RWPE1 (cell line): Measurements from ENCODE around the gene TMEM89.

ENCODE experiments used
- CTCF ChIA-PET: fragments of 350-600 bp; sonication (Branson Sonifier 250); formaldehyde crosslinking; extraction: SDS; loops from one replicate; lab custom pipeline; 2021; lab: Yijun Ruan, JAX
- POLR2A ChIA-PET: fragments of 400-600 bp; formaldehyde crosslinking; extraction: SDS; loops from one replicate; lab custom pipeline; 2020; ENCODE audit warnings: antibody characterized with exemption; ENCODE audit not compliant: low non-redundant PET; lab: Yijun Ruan, JAX
- DNase-seq: peaks from one replicate; pipeline ENCODE4 v3.0.0; 2012; ENCODE audit warnings: low spot score
- H3K27ac ChIP-seq: fragments of 450-650 bp; 2 replicates; pipeline ENCODE4 v1.5.1; 2017
- TF ChIP-seq, protein P1 (sequence below): fragments of 450-650 bp; conservative IDR thresholded peaks from 2 replicates; pipeline ENCODE4 v1.5.1; 2017; ENCODE audit warnings: low read depth, mild to moderate bottlenecking

Gene TMEM89

DNA sequence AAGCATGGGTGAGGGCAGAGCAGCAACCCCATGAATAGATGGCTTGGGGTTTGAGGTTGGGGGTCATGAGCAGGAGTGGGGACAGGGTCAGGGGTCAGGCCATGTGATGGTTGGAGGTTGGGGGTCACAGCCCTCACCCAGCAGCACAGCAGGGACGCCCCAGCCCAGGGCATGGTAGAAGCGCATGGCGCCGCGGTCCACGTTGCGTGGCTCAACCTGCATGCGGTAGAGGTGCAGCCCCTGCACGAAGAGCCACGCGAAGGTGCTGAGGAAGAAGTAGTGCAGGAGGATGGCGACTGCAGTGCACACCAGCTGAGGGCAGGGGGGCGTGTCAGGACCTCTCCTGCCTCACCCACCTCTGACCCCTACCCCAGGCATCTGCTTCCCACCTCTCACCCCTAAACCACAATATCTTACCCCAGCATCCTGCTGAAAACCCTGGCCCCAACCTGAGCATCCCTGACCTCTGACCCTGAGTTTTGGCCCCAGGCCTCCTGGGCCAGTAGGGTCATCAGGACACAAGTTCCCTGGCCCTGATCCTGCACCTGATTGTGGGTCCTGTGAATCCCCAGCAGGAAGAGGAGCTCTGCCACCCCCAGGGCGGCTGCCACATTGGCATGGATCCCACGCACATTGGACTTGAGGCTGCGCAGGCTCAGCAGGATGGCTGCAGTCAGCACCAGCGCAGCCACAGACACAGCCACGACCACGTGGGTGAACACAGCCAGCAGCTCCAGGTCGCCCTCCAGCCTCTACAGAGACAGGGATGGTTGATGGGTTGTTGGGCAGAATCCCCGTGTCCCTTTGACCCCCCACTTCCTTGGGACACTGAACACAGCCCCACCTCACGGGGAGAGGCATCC lies 23.6 kb upstream of the TMEM89 start:
- POLR2A ChIA-PET, result no interaction called here
- no peak for DNase-seq
- no peak overlapping the region; the same call in 1 of the 2 replicates for H3K27ac ChIP-seq
- TF ChIP-seq, protein P1, sequence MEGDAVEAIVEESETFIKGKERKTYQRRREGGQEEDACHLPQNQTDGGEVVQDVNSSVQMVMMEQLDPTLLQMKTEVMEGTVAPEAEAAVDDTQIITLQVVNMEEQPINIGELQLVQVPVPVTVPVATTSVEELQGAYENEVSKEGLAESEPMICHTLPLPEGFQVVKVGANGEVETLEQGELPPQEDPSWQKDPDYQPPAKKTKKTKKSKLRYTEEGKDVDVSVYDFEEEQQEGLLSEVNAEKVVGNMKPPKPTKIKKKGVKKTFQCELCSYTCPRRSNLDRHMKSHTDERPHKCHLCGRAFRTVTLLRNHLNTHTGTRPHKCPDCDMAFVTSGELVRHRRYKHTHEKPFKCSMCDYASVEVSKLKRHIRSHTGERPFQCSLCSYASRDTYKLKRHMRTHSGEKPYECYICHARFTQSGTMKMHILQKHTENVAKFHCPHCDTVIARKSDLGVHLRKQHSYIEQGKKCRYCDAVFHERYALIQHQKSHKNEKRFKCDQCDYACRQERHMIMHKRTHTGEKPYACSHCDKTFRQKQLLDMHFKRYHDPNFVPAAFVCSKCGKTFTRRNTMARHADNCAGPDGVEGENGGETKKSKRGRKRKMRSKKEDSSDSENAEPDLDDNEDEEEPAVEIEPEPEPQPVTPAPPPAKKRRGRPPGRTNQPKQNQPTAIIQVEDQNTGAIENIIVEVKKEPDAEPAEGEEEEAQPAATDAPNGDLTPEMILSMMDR, result no peak
- CTCF ChIA-PET, result no interaction called here

GRCh38 chr3:48642605-48643004 lies 21.0 kb upstream of the TMEM89 start:
- TF ChIP-seq, protein P1, result no peak
- POLR2A ChIA-PET, result no interaction called here
- CTCF ChIA-PET, result no interaction called here
- H3K27ac ChIP-seq, result peak overlapping the region; percentile 0
- no peak for DNase-seq

GRCh38 chr3:48641396-48641795 lies 19.8 kb upstream of the TMEM89 start:
- ChIA-PET CTCF (no interaction called here), POLR2A (no interaction called here)
- DNase-seq, result no peak
- H3K27ac ChIP-seq, result peak overlapping the region; percentile 14; the same call in 1 of the 2 replicates
- TF ChIP-seq, protein P1, result no peak

DNA sequence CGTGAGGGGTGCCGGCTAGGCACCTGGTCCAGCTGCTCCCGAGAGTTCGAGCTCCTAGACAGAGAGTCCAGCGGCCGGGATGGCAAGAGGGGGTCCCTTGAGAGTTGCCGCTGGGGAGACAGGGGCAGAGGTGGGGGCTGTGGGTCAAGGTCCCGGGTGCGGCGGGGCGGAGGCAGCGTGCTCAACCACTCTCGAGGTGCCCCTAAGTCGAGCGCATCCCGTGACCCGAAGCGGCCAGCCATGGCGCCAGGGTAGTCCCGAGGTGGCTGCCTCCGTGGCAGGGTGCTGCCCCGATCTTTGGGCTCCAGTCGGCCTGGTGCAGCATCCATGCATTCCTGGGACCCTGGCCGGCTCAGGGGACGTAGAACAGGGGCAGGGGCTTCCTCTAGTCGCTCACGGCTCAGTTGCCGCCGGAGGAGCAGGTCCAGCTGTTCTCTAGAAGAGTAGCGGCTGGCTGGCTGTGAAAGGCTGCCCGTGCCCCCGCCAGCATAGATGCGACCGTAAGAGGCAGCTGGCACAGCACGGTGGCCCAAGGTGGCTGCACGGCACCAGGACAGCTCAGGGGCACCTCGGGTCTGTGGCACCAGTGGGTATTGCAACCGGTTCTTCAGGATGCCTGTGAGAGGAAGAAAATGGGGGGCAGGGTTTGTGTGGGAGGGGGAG lies 18.5 kb upstream of the TMEM89 start:
- no peak for DNase-seq
- POLR2A ChIA-PET, result no interaction called here
- no peak overlapping the region; the same call in 1 of the 2 replicates for H3K27ac ChIP-seq
- TF ChIP-seq, protein P1, result no peak
- CTCF ChIA-PET, result no interaction called here

GRCh38 chr3:48637305-48637704 lies 15.7 kb upstream of the TMEM89 start:
- CTCF ChIA-PET, result no interaction called here
- POLR2A ChIA-PET, result no interaction called here
- peak overlapping the region; percentile 89 for H3K27ac ChIP-seq

GRCh38 chr3:48636149-48636655 lies 14.6 kb upstream of the TMEM89 start:
- peak overlapping the region; percentile 89 for H3K27ac ChIP-seq
- ChIA-PET CTCF (interaction anchor here (0.5 to 2.5 kb wide), 3 partner anchors 12 to 809 kb away, joined by 3 to 12 read pairs (median 4); no protein-coding TSS in a partner anchor), POLR2A (no interaction called here)
- TF ChIP-seq, protein P1, result no peak
- no peak for DNase-seq

More at GRCh38 chr3:48637305-48637704, 15.7 kb upstream of the TMEM89 start:
- DNase-seq, result no peak
- TF ChIP-seq, protein P1, result no peak
